PC-9 (cell line): ENCODE data around the gene RRP12. TPM values are rescaled to one million over a fixed set of nuclear protein-coding genes. Genes with fewer than 3 reads are reported as not detected.

Experiments
- BruUV-seq: library from RNA; stranded (reverse); fragments of 400-500 nt; replicated peaks from 2 replicates; lab custom pipeline; 2021; lab: Mats Ljungman, UMichigan
- CTCF ChIA-PET: fragments of 300-600 bp; sonication (Branson Sonifier 250); formaldehyde crosslinking; loops from one replicate; lab custom pipeline; 2022; ENCODE audit warnings: antibody characterized with exemption; lab: Charles Lee
- POLR2A ChIA-PET: fragments of 300-600 bp; sonication (Branson Sonifier 250); formaldehyde crosslinking; loops from one replicate; lab custom pipeline; 2022; ENCODE audit warnings: antibody characterized with exemption; ENCODE audit not compliant: unreplicated experiment; lab: Charles Lee
- DNase-seq, 2 experiments: peaks; one replicate each; pipeline versions ENCODE4 v3.0.0 to v3.0.0-alpha.2; 2015 to 2022; ENCODE audit warnings: mixed read lengths in 1 of 2
- H2AFZ ChIP-seq: fragments of 200-600 bp; sonication (generic); 2 replicates; pipeline ENCODE4 v1.8.1; 2017; ENCODE audit warnings: antibody characterized with exemption
- H3F3A ChIP-seq: fragments of 200-600 bp; sonication (generic); 2 replicates; pipeline ENCODE4 v1.8.1; 2017; ENCODE audit warnings: antibody characterized with exemption, mild to moderate bottlenecking, low read depth; ENCODE audit not compliant: insufficient read depth
- H3K27ac ChIP-seq: fragments of 200-600 bp; sonication (generic); 2 replicates; pipeline ENCODE4 v1.6.1; 2016; ENCODE audit warnings: mixed run types
- H3K27me3 ChIP-seq: fragments of 200-600 bp; sonication (generic); 2 replicates; pipeline ENCODE4 v1.6.1; 2016; ENCODE audit warnings: low read depth, mixed run types; ENCODE audit not compliant: insufficient read depth
- H3K36me3 ChIP-seq: fragments of 200-600 bp; sonication (generic); 2 replicates; pipeline ENCODE4 v1.6.1; 2016; ENCODE audit warnings: low read depth, mixed run types
- H3K4me1 ChIP-seq: fragments of 200-600 bp; sonication (generic); replicated peaks from 2 replicates; pipeline ENCODE4 v1.6.1; 2016; ENCODE audit warnings: mixed run types; ENCODE audit not compliant: insufficient read depth
- H3K4me2 ChIP-seq: fragments of 200-600 bp; sonication (generic); 2 replicates; pipeline ENCODE4 v1.6.1; 2017; ENCODE audit warnings: mixed run types
- H3K4me3 ChIP-seq: fragments of 200-600 bp; sonication (generic); 2 replicates; pipeline ENCODE4 v1.6.1; 2016; ENCODE audit warnings: mixed run types
- H3K79me2 ChIP-seq: fragments of 200-600 bp; sonication (generic); 2 replicates; pipeline ENCODE4 v1.6.1; 2017; ENCODE audit warnings: low read depth, mixed run types
- H3K9me2 ChIP-seq: fragments of 200-600 bp; sonication (generic); 2 replicates; pipeline ENCODE4 v1.8.1; 2017; ENCODE audit warnings: mild to moderate bottlenecking; ENCODE audit not compliant: insufficient read depth
- H3K9me3 ChIP-seq: fragments of 200-600 bp; sonication (generic); 2 replicates; pipeline ENCODE4 v1.8.1; 2016; ENCODE audit warnings: low read depth; ENCODE audit not compliant: insufficient read depth
- H4K20me1 ChIP-seq: fragments of 200-600 bp; sonication (generic); 2 replicates; pipeline ENCODE4 v1.8.1; 2017; ENCODE audit not compliant: insufficient read depth
- EZH2 ChIP-seq: fragments of 200-600 bp; sonication (generic); IDR thresholded peaks from 2 replicates; pipeline ENCODE4 v1.8.0; 2017; ENCODE audit warnings: antibody characterized with exemption, low read depth
- intact Hi-C: fragments of 100-400 bp; cut with micrococcal nuclease; formaldehyde crosslinking; loops from one replicate; pipeline ENCODE4 v1.10.0; 2022; ENCODE audit not compliant: unreplicated experiment
- total RNA-seq: library from RNA; stranded (reverse); gene quantifications from 2 replicates; pipeline ENCODE4 v1.2.3, GENCODE V29; 2021
- TF ChIP-seq, protein P1 (sequence below): fragments of 200-600 bp; sonication (generic); conservative IDR thresholded peaks from 2 replicates; pipeline ENCODE4 v1.6.1; 2017; ENCODE audit warnings: mixed run types, antibody characterized with exemption, mild to moderate bottlenecking, moderate library complexity

Gene RRP12
- total RNA-seq, 1 experiment from 2014 or later, result 34.3 TPM

DNA sequence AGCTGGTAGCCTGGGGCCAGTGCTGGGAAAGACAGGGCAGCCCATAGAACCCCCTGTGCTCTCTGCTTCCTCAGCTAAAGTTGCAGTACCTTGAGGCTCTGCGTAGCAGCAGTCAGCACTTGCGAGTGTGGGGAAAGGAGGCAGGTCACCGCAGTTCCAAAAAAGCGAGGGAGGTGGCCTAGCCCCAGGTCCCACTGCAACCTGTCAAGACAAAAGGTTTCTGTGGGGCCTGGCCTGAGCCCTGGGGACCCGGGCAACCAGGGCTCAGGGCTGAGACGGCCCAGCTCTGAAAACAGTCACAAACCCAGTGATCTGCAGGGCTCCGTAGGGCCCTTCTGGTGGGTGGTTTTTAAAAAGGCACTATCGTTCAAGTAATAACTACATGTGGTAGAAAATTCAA is 19.5 kb downstream of the RRP12 start:
- H3K27me3 ChIP-seq, result no peaks in the 10 kb centered on the region
- ChIA-PET POLR2A (no interaction called here), CTCF (no interaction called here)
- TF ChIP-seq EZH2, result no peak
- TF ChIP-seq, protein P1, sequence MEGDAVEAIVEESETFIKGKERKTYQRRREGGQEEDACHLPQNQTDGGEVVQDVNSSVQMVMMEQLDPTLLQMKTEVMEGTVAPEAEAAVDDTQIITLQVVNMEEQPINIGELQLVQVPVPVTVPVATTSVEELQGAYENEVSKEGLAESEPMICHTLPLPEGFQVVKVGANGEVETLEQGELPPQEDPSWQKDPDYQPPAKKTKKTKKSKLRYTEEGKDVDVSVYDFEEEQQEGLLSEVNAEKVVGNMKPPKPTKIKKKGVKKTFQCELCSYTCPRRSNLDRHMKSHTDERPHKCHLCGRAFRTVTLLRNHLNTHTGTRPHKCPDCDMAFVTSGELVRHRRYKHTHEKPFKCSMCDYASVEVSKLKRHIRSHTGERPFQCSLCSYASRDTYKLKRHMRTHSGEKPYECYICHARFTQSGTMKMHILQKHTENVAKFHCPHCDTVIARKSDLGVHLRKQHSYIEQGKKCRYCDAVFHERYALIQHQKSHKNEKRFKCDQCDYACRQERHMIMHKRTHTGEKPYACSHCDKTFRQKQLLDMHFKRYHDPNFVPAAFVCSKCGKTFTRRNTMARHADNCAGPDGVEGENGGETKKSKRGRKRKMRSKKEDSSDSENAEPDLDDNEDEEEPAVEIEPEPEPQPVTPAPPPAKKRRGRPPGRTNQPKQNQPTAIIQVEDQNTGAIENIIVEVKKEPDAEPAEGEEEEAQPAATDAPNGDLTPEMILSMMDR, result no peak
- H2AFZ ChIP-seq, result no peak overlapping the region
- H3K4me3 ChIP-seq, result no peak overlapping the region
- H3F3A ChIP-seq, result no peaks in the 10 kb centered on the region
- no peaks in the 10 kb centered on the region for H3K4me1 ChIP-seq
- no peak for DNase-seq
- no peaks in the 10 kb centered on the region for H3K9me2 ChIP-seq
- H3K9me3 ChIP-seq, result no peaks in the 10 kb centered on the region
- BruUV-seq, result no TSS peak
- no peak overlapping the region for H3K27ac ChIP-seq
- H3K36me3 ChIP-seq, result no peaks in the 10 kb centered on the region
- intact Hi-C loops, result no loop called here
- no peaks in the 10 kb centered on the region for H4K20me1 ChIP-seq
- H3K4me2 ChIP-seq, result no peak overlapping the region
- H3K79me2 ChIP-seq, result no peaks in the 10 kb centered on the region

DNA sequence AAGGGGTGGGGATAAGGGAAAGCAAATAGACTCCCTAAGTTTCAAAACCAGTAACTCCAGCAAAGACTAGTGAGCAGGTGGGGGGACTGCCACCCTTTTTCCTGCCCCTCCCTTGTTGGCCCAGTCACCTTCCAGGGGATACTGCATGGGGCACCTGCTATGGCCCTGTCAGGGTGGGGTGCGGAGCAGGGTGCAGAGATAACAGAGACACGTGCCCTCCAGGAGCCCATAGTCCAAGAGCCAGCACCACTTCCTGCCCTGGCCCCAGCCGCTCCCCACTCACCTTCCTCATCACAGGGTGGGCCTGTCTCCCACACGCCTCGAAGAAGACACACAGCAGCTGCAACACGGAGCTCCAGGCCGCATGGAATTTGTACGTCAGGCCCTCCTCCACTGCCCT is 20.6 kb downstream of the RRP12 start:
- no peak overlapping the region for H2AFZ ChIP-seq
- H3K27me3 ChIP-seq, result no peaks in the 10 kb centered on the region
- H4K20me1 ChIP-seq, result no peaks in the 10 kb centered on the region
- BruUV-seq, result no TSS peak
- no peak overlapping the region for H3K4me3 ChIP-seq
- no peaks in the 10 kb centered on the region for H3K9me2 ChIP-seq
- H3K4me1 ChIP-seq, result no peaks in the 10 kb centered on the region
- no peaks in the 10 kb centered on the region for H3F3A ChIP-seq
- TF ChIP-seq EZH2, result no peak
- TF ChIP-seq, protein P1, result no peak
- H3K4me2 ChIP-seq, result no peak overlapping the region
- no peaks in the 10 kb centered on the region for H3K9me3 ChIP-seq
- no peak overlapping the region for H3K27ac ChIP-seq
- DNase-seq, result no peak
- intact Hi-C loops, result no loop called here
- no peaks in the 10 kb centered on the region for H3K36me3 ChIP-seq
- CTCF ChIA-PET, result no interaction called here
- no peaks in the 10 kb centered on the region for H3K79me2 ChIP-seq
- POLR2A ChIA-PET, result no interaction called here

DNA sequence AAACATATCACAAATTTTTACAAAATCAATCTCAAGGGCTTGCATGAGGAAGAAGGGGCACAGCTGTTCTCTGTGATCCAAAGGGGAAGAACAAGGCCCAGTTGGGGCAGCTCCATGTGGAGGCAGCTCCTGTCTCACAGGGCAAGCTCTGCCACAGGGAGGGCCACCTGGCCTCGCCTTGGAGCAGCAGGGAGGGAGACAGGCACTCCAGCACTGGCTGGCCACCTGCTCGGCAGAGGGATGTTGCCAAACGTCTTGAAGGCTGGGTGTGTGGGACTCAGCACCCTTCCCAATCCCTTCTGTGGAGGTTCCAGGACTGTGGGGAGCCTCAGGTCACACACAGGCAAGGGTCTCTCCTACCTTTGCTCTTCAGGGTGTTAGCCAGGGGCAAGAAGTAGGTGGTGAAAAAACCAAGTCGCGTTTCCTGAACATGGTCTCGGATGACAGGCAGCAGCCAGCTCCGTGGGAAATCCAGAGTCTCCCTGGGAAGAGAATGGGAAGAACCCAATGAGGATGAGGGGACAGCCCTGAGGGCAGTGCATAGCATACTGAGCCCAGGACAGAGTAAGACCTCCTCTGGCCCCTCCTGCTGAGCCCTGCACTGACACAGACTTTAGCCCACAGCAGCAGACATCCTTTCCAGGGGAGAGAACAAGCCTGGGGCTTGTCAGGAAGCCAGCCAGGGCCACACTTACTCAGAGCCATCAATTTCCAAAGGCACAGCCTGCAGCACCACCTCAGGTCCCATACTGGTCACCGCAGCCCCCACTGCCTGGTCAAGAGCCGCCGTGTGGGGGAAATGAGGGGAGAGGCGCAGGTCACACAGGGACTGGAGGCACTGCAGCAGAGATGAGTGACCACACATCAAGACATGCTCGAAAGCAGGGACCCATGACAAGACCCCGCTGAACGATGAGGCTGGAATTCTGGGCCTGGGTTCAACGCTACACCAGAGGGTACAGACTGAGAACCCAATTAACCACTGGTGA is 21.9 kb downstream of the RRP12 start:
- Histone ChIP-seq H4K20me1 (no peaks in the 10 kb centered on the region), H3K79me2 (no peaks in the 10 kb centered on the region), H2AFZ (no peak overlapping the region), H3K4me1 (no peaks in the 10 kb centered on the region), H3K27ac (no peak overlapping the region), H3F3A (no peaks in the 10 kb centered on the region), H3K4me3 (no peak overlapping the region), H3K9me2 (no peaks in the 10 kb centered on the region), H3K36me3 (no peaks in the 10 kb centered on the region), H3K4me2 (no peak overlapping the region), H3K9me3 (no peaks in the 10 kb centered on the region), H3K27me3 (no peaks in the 10 kb centered on the region)
- ChIA-PET POLR2A (no interaction called here), CTCF (no interaction called here)
- BruUV-seq, result no TSS peak
- no peak for DNase-seq
- TF ChIP-seq EZH2, result no peak
- TF ChIP-seq, protein P1, result no peak
- intact Hi-C loops, result no loop called here
